Measurements from ENCODE around the gene ID3. TPM values are rescaled to one million over a fixed set of nuclear protein-coding genes. Genes with fewer than 3 reads are reported as not detected.
A peak's percentile ranks its signal among the peaks of the same experiment; 100 is the strongest.

The ID3 gene
- total RNA-seq, 4 donors from 2014 or later: 121 to 224 (median 167) TPM

GRCh38 chr1:23527900-23528249 is 31.4 kb downstream of the ID3 start:
- peaks cover 8 to 83% (median 64%) of the 10 kb centered on the region in 4 donors for H3K4me1 ChIP-seq
- H3K27ac ChIP-seq: peak overlapping the region; percentile 64 to 94 (median 82)
- DNase-seq: no peak
- TF ChIP-seq, protein P1, sequence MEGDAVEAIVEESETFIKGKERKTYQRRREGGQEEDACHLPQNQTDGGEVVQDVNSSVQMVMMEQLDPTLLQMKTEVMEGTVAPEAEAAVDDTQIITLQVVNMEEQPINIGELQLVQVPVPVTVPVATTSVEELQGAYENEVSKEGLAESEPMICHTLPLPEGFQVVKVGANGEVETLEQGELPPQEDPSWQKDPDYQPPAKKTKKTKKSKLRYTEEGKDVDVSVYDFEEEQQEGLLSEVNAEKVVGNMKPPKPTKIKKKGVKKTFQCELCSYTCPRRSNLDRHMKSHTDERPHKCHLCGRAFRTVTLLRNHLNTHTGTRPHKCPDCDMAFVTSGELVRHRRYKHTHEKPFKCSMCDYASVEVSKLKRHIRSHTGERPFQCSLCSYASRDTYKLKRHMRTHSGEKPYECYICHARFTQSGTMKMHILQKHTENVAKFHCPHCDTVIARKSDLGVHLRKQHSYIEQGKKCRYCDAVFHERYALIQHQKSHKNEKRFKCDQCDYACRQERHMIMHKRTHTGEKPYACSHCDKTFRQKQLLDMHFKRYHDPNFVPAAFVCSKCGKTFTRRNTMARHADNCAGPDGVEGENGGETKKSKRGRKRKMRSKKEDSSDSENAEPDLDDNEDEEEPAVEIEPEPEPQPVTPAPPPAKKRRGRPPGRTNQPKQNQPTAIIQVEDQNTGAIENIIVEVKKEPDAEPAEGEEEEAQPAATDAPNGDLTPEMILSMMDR (IDR thresholded peaks at IDR 0.05): peak in 2 of 6 experiments; percentile 20 to 25
- no peak for TF ChIP-seq POLR2A (IDR thresholded peaks at IDR 0.05)
- no peak overlapping the region for H3K4me3 ChIP-seq
- H3K27me3 ChIP-seq: no peaks in the 10 kb centered on the region
- H3K9me3 ChIP-seq: no peaks in the 10 kb centered on the region
- no peaks in the 10 kb centered on the region for H3K36me3 ChIP-seq

DNA sequence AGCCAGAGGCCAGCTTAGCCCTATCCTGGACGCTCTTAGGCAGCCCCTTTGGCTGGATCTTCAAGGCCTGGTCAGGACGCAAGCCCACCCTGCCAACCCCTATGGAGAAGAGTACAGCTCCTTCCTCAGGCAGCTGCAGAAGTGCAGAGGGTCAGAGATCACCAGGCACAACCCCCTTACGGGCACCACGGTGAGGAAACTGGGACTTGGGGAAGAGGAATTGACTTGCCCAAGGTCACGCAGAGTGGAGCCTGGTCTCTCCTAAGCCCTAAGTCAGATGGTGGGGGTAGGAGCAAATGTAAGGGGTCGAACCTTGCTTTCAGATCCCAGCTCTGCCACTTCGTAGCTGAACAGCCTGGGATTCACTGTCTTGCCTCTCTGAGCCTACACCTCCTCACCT is 31.9 kb downstream of the ID3 start:
- Histone ChIP-seq H3K9me3 (no peaks in the 10 kb centered on the region), H3K4me1 (peaks cover 8 to 78% (median 61%) of the 10 kb centered on the region in 4 donors), H3K27ac (peak overlapping the region; percentile 44 to 94 (median 82)), H3K27me3 (no peaks in the 10 kb centered on the region), H3K4me3 (no peak overlapping the region), H3K36me3 (no peaks in the 10 kb centered on the region)
- DNase-seq: no peak
- no peak for TF ChIP-seq POLR2A (IDR thresholded peaks at IDR 0.05)
- TF ChIP-seq, protein P1 (IDR thresholded peaks at IDR 0.05): no peak

DNA sequence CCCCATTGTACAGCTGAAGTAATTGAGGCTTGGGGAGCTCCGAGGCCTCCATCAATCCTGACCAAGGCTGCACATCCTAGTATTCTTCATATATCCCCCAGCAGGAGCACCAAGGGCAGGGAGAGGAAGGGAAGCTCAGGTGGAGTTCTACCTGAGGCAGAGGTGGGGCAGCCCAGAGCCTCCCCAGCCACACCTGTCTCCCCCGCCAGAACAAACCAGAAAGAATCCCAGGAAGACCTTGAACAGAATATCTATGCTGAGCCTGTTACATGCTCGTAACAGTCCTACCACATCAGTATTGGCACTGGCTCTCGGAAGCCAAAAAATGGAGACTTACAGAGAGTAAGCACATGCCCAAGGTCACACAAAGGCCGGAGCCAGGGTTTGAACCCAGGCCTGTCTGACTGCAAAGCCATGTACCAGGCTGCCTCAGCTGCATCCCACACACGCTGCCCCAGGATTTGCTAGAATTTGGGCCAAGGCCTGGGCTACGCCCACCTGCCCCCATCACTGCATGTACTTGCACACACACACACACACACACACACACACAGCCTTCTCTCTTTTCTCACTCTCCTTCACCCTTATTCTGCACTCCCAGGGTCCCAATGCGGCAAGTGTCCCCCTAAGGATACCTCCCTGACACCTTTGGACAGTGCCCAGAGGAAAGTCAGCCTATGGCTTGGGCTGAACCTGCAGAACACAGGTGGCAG is 32.8 kb downstream of the ID3 start:
- H3K9me3 ChIP-seq: no peaks in the 10 kb centered on the region
- H3K27me3 ChIP-seq: no peaks in the 10 kb centered on the region
- H3K4me3 ChIP-seq: no peak overlapping the region
- TF ChIP-seq POLR2A (IDR thresholded peaks at IDR 0.05): no peak
- TF ChIP-seq, protein P1 (IDR thresholded peaks at IDR 0.05): no peak
- no peaks in the 10 kb centered on the region for H3K36me3 ChIP-seq
- H3K27ac ChIP-seq: peak overlapping the region in 3 of 4 donors; percentile 69 to 94 (median 83)
- peaks cover 8 to 69% (median 55%) of the 10 kb centered on the region in 4 donors for H3K4me1 ChIP-seq
- no peak for DNase-seq

- no peak for TF ChIP-seq POLR2A (IDR thresholded peaks at IDR 0.05)
- TF ChIP-seq, protein P1 (IDR thresholded peaks at IDR 0.05): no peak
- peak in 2 of 3 donors; percentile 62 to 79 for DNase-seq
- H3K27ac ChIP-seq: peak overlapping the region; percentile 68 to 94 (median 73)
- no peak overlapping the region for H3K4me3 ChIP-seq
- H3K27me3 ChIP-seq: no peaks in the 10 kb centered on the region
- H3K36me3 ChIP-seq: no peaks in the 10 kb centered on the region
- no peaks in the 10 kb centered on the region for H3K9me3 ChIP-seq
- peaks cover 8 to 64% (median 50%) of the 10 kb centered on the region in 4 donors for H3K4me1 ChIP-seq
These were observed 33.6 kb downstream of the ID3 start for GRCh38 chr1:23525558-23526250.

GRCh38 chr1:23524716-23525401 is 34.4 kb downstream of the ID3 start:
- TF ChIP-seq POLR2A (IDR thresholded peaks at IDR 0.05): peak in 1 of 2 donors; percentile 43
- TF ChIP-seq, protein P1 (IDR thresholded peaks at IDR 0.05): no peak
- Histone ChIP-seq H3K27ac (peak overlapping the region; percentile 68 to 94 (median 73)), H3K9me3 (no peaks in the 10 kb centered on the region), H3K4me3 (peak overlapping the region in 1 of 4 donors; percentile 9), H3K36me3 (no peaks in the 10 kb centered on the region), H3K4me1 (peaks cover 8 to 56% (median 45%) of the 10 kb centered on the region in 4 donors), H3K27me3 (no peaks in the 10 kb centered on the region)
- peak; percentile 77 to 93 (median 85) for DNase-seq

All from Peyer's patch (tissue), 4 donors.